ENCODE measurements around the gene ST8SIA4. TPM values are rescaled to one million over a fixed set of nuclear protein-coding genes. Genes with fewer than 3 reads are reported as not detected.

ST8SIA4 gene
- total and polyA plus RNA-seq, 2 donors from 2014 or later: 0.69 to 11.6 TPM

- intact Hi-C loops (cut with DNase I): no loop called here
- no peaks in the 10 kb centered on the region for H3K9me3 ChIP-seq (ENCODE audit: control insufficient read depth in 2 of 3, insufficient read depth in 1 of 3, low read length in 3 of 3)
Observed at GRCh38 chr5:100794218-100794617, 108.9 kb downstream of the ST8SIA4 start.

GRCh38 chr5:100792781-100793180 lies 110.3 kb downstream of the ST8SIA4 start:
- H3K9ac ChIP-seq (ENCODE audit: low read length in 3 of 3): no peak overlapping the region
- no peak overlapping the region for H3K27ac ChIP-seq (ENCODE audit: low read depth in 2 of 2, low read length in 2 of 2)
- FAIRE-seq (no peak), DNase-seq (no peak)
- H3K36me3 ChIP-seq (ENCODE audit: control insufficient read depth in 2 of 3, insufficient read depth in 3 of 3, low read length in 3 of 3): no peaks in the 10 kb centered on the region
- H3K4me1 ChIP-seq (ENCODE audit: control insufficient read depth in 2 of 3, insufficient read depth in 2 of 3, low read depth in 1 of 3, low read length in 3 of 3): no peaks in the 10 kb centered on the region
- H3K4me3 ChIP-seq (ENCODE audit: low read length in 3 of 3): no peak overlapping the region
- intact Hi-C loops (cut with DNase I): no loop called here
- H3K27me3 ChIP-seq (ENCODE audit: control insufficient read depth, insufficient read depth, low read length): no peaks in the 10 kb centered on the region
- no peaks in the 10 kb centered on the region for H3K9me3 ChIP-seq (ENCODE audit: control insufficient read depth in 2 of 3, insufficient read depth in 1 of 3, low read length in 3 of 3)
- TF ChIP-seq CTCF (IDR thresholded peaks at IDR 0.05; ENCODE audit: borderline replicate concordance, extremely low read depth, insufficient read depth): no peak

More at GRCh38 chr5:100794218-100794617, 108.9 kb downstream of the ST8SIA4 start:
- Histone ChIP-seq H3K4me1 (ENCODE audit: control insufficient read depth in 2 of 3, insufficient read depth in 2 of 3, low read depth in 1 of 3, low read length in 3 of 3) (no peaks in the 10 kb centered on the region), H3K27ac (ENCODE audit: low read depth in 2 of 2, low read length in 2 of 2) (no peak overlapping the region), H3K4me3 (ENCODE audit: low read length in 3 of 3) (no peak overlapping the region), H3K9ac (ENCODE audit: low read length in 3 of 3) (no peak overlapping the region), H3K36me3 (ENCODE audit: control insufficient read depth in 2 of 3, insufficient read depth in 3 of 3, low read length in 3 of 3) (no peaks in the 10 kb centered on the region), H3K27me3 (ENCODE audit: control insufficient read depth, insufficient read depth, low read length) (no peaks in the 10 kb centered on the region)
- DNase-seq (no peak), FAIRE-seq (no peak)
- TF ChIP-seq CTCF (IDR thresholded peaks at IDR 0.05; ENCODE audit: borderline replicate concordance, extremely low read depth, insufficient read depth): no peak

- intact Hi-C loops (cut with DNase I): no loop called here
- Histone ChIP-seq H3K27me3 (ENCODE audit: control insufficient read depth, insufficient read depth, low read length) (no peaks in the 10 kb centered on the region), H3K27ac (ENCODE audit: low read depth in 2 of 2, low read length in 2 of 2) (no peak overlapping the region), H3K4me1 (ENCODE audit: control insufficient read depth in 2 of 3, insufficient read depth in 2 of 3, low read depth in 1 of 3, low read length in 3 of 3) (no peaks in the 10 kb centered on the region), H3K4me3 (ENCODE audit: low read length in 3 of 3) (no peak overlapping the region), H3K9me3 (ENCODE audit: control insufficient read depth in 2 of 3, insufficient read depth in 1 of 3, low read length in 3 of 3) (no peaks in the 10 kb centered on the region), H3K36me3 (ENCODE audit: control insufficient read depth in 2 of 3, insufficient read depth in 3 of 3, low read length in 3 of 3) (no peaks in the 10 kb centered on the region), H3K9ac (ENCODE audit: low read length in 3 of 3) (no peak overlapping the region)
- TF ChIP-seq CTCF (IDR thresholded peaks at IDR 0.05; ENCODE audit: borderline replicate concordance, extremely low read depth, insufficient read depth): no peak
- DNase-seq (peak in 2 of 5 donors; percentile 44 to 56), FAIRE-seq (peak; percentile 37)
Observed at GRCh38 chr5:100791391-100791790, 111.7 kb downstream of the ST8SIA4 start.

GRCh38 chr5:100790951-100791350 lies 112.1 kb downstream of the ST8SIA4 start:
- DNase-seq: no peak
- no peaks in the 10 kb centered on the region for H3K27me3 ChIP-seq (ENCODE audit: control insufficient read depth, insufficient read depth, low read length)
- no peaks in the 10 kb centered on the region for H3K4me1 ChIP-seq (ENCODE audit: control insufficient read depth in 2 of 3, insufficient read depth in 2 of 3, low read depth in 1 of 3, low read length in 3 of 3)
- no peak overlapping the region for H3K9ac ChIP-seq (ENCODE audit: low read length in 3 of 3)
- no peak for FAIRE-seq
- no peak overlapping the region for H3K27ac ChIP-seq (ENCODE audit: low read depth in 2 of 2, low read length in 2 of 2)
- TF ChIP-seq CTCF (IDR thresholded peaks at IDR 0.05; ENCODE audit: borderline replicate concordance, extremely low read depth, insufficient read depth): no peak
- no peaks in the 10 kb centered on the region for H3K9me3 ChIP-seq (ENCODE audit: control insufficient read depth in 2 of 3, insufficient read depth in 1 of 3, low read length in 3 of 3)
- intact Hi-C loops (cut with DNase I): no loop called here
- no peaks in the 10 kb centered on the region for H3K36me3 ChIP-seq (ENCODE audit: control insufficient read depth in 2 of 3, insufficient read depth in 3 of 3, low read length in 3 of 3)
- no peak overlapping the region for H3K4me3 ChIP-seq (ENCODE audit: low read length in 3 of 3)
